Caco-2 (cell line): ENCODE measurements around the gene SULT1C4. TPM values are rescaled to one million over a fixed set of nuclear protein-coding genes. Genes with fewer than 3 reads are reported as not detected.
"Not testable (repeated sequence)": the region's sequence is repeated elsewhere in the genome, so short reads cannot be mapped to it uniquely, and the experiment has no call there.

Experiments used
- BruUV-seq: library from RNA; stranded (reverse); fragments of 400-500 nt; replicated peaks from 2 replicates; lab custom pipeline; 2021; lab: Mats Ljungman, UMichigan
- CTCF ChIA-PET: fragments of 300-600 bp; sonication (Branson Sonifier 250); formaldehyde crosslinking; loops from one replicate; lab custom pipeline; 2022; ENCODE audit warnings: antibody characterized with exemption; lab: Charles Lee
- POLR2A ChIA-PET: fragments of 300-600 bp; sonication (Branson Sonifier 250); formaldehyde crosslinking; loops from one replicate; lab custom pipeline; 2022; ENCODE audit warnings: antibody characterized with exemption; lab: Charles Lee
- DNase-seq, 2 experiments: peaks; one replicate each; pipeline versions ENCODE4 v3.0.0 to v3.0.0-alpha.2; 2020 to 2022
- H3K27me3 ChIP-seq: replicated peaks from 2 replicates; pipeline ENCODE4 v1.6.0; 2011; ENCODE audit warnings: low read length; ENCODE audit not compliant: control insufficient read depth, insufficient read depth
- H3K36me3 ChIP-seq: 2 replicates; pipeline ENCODE4 v1.5.1; 2011; ENCODE audit warnings: low read length; ENCODE audit not compliant: control insufficient read depth, insufficient read depth
- H3K4me1 ChIP-seq: fragments of 250-450 bp; sonication (Bioruptor Pico); 2 replicates; pipeline ENCODE4 v1.5.1; 2020; ENCODE audit warnings: mild to moderate bottlenecking
- H3K4me3 ChIP-seq: 2 replicates; pipeline ENCODE4 v1.5.1; 2011; ENCODE audit warnings: low read depth, mild to moderate bottlenecking, control low read depth, low read length
- H3K9me3 ChIP-seq: fragments of 250-450 bp; sonication (Bioruptor Pico); 2 replicates; pipeline ENCODE4 v1.5.1; 2020; ENCODE audit warnings: mild to moderate bottlenecking, moderate library complexity
- H3K27ac Mint-ChIP-seq: one replicate; pipeline ENCODE4 v1.8.0; 2022; ENCODE audit warnings: mixed read lengths; ENCODE audit not compliant: unreplicated experiment
- H3K27me3 Mint-ChIP-seq: one replicate; pipeline ENCODE4 v1.8.0; 2022; ENCODE audit warnings: mixed read lengths; ENCODE audit not compliant: insufficient read depth, unreplicated experiment
- H3K36me3 Mint-ChIP-seq: one replicate; pipeline ENCODE4 v1.8.0; 2022; ENCODE audit warnings: mild to moderate bottlenecking, mixed read lengths; ENCODE audit not compliant: insufficient read depth, unreplicated experiment
- H3K4me1 Mint-ChIP-seq: one replicate; pipeline ENCODE4 v1.8.0; 2022; ENCODE audit warnings: low read depth, mixed read lengths; ENCODE audit not compliant: unreplicated experiment
- H3K4me3 Mint-ChIP-seq: one replicate; pipeline ENCODE4 v1.8.0; 2022; ENCODE audit warnings: mild to moderate bottlenecking, moderate library complexity, mixed read lengths; ENCODE audit not compliant: unreplicated experiment
- H3K9me3 Mint-ChIP-seq: one replicate; pipeline ENCODE4 v1.8.0; 2022; ENCODE audit warnings: mixed read lengths; ENCODE audit not compliant: unreplicated experiment
- CTCF ChIP-seq, 2 experiments: fragments of 200-600 bp in 1 of 2; IDR thresholded peaks; 1 replicate in 1 of 2; 2 replicates in 1 of 2; pipeline versions ENCODE4 v1.5.1 to v1.8.0; 2011 to 2022; ENCODE audit warnings: antibody characterized with exemption in 1 of 2, control low read depth in 1 of 2, inconsistent platforms in 1 of 2, low read depth in 1 of 2, low read length in 1 of 2, mild to moderate bottlenecking in 1 of 2, moderate library complexity in 1 of 2; ENCODE audit not compliant: insufficient read depth in 1 of 2, severe bottlenecking in 1 of 2, unreplicated experiment in 1 of 2
- intact Hi-C: fragments of 100-400 bp; cut with micrococcal nuclease; formaldehyde crosslinking; loops from one replicate; pipeline ENCODE4 v1.10.0; 2022; ENCODE audit not compliant: unreplicated experiment
- total RNA-seq: library from RNA; stranded (reverse); gene quantifications from 2 replicates; pipeline ENCODE4 v1.2.3, GENCODE V29; 2022

The SULT1C4 gene
- total RNA-seq, 1 experiment from 2014 or later: 4.0 TPM

- Mint-ChIP-seq H3K27ac (no peak overlapping the region), H3K36me3 (no peaks in the 10 kb centered on the region), H3K4me3 (no peak overlapping the region), H3K9me3 (no peaks in the 10 kb centered on the region), H3K27me3 (no peaks in the 10 kb centered on the region), H3K4me1 (peaks cover 1% of the 10 kb centered on the region)
- no peaks in the 10 kb centered on the region for H3K36me3 ChIP-seq
- no peak for TF ChIP-seq CTCF (IDR thresholded peaks at IDR 0.05; ENCODE audit: insufficient read depth in 1 of 2, low read depth in 1 of 2, low read length in 1 of 2, severe bottlenecking in 1 of 2, unreplicated experiment in 1 of 2)
- H3K4me3 ChIP-seq: no peak overlapping the region
- no peak for DNase-seq
- ChIA-PET CTCF (interaction anchor here (0.8 kb wide), 1 partner anchor 230 kb away, joined by 3 read pairs; no protein-coding TSS in a partner anchor), POLR2A (no interaction called here)
- BruUV-seq: no TSS peak
- H3K4me1 ChIP-seq: no peaks in the 10 kb centered on the region
- no peaks in the 10 kb centered on the region for H3K27me3 ChIP-seq
- no peaks in the 10 kb centered on the region for H3K9me3 ChIP-seq
- intact Hi-C loops: loop anchor here (5.0 kb wide), 1 partner anchor 123 kb away; no protein-coding TSS in a partner anchor
Measured at GRCh38 chr2:108354136-108354535, 23.6 kb upstream of the SULT1C4 start.

GRCh38 chr2:108355906-108356734 lies 21.6 kb upstream of the SULT1C4 start:
- no peak for DNase-seq
- H3K27ac Mint-ChIP-seq: no peak overlapping the region
- no peaks in the 10 kb centered on the region for H3K27me3 Mint-ChIP-seq
- POLR2A ChIA-PET: no interaction called here
- H3K4me1 Mint-ChIP-seq: peaks cover 7% of the 10 kb centered on the region
- CTCF ChIA-PET: no interaction called here
- intact Hi-C loops: no loop called here
- H3K27me3 ChIP-seq: no peaks in the 10 kb centered on the region
- peaks cover 1% of the 10 kb centered on the region for H3K9me3 Mint-ChIP-seq
- BruUV-seq: no TSS peak
- no peaks in the 10 kb centered on the region for H3K4me1 ChIP-seq
- H3K4me3 Mint-ChIP-seq: no peak overlapping the region
- H3K36me3 ChIP-seq: no peaks in the 10 kb centered on the region
- H3K4me3 ChIP-seq: no peak overlapping the region
- H3K9me3 ChIP-seq: no peaks in the 10 kb centered on the region
- no peak for TF ChIP-seq CTCF (IDR thresholded peaks at IDR 0.05; ENCODE audit: insufficient read depth in 1 of 2, low read depth in 1 of 2, low read length in 1 of 2, severe bottlenecking in 1 of 2, unreplicated experiment in 1 of 2)
- H3K36me3 Mint-ChIP-seq: no peaks in the 10 kb centered on the region

- CTCF ChIA-PET, H3K4me3 Mint-ChIP-seq, H3K27ac Mint-ChIP-seq, H3K36me3 Mint-ChIP-seq, intact Hi-C loops, H3K4me3 ChIP-seq, H3K4me1 ChIP-seq, H3K27me3 Mint-ChIP-seq, H3K36me3 ChIP-seq, H3K27me3 ChIP-seq, BruUV-seq, POLR2A ChIA-PET, H3K9me3 ChIP-seq, DNase-seq: not testable (repeated sequence)
- H3K4me1 Mint-ChIP-seq: peaks cover 14% of the 10 kb centered on the region
- H3K9me3 Mint-ChIP-seq: peaks cover 21% of the 10 kb centered on the region
Measured at GRCh38 chr2:108359336-108359735, 18.4 kb upstream of the SULT1C4 start.
